ENCODE results near the gene ANK3.

The ANK3 gene

DNA sequence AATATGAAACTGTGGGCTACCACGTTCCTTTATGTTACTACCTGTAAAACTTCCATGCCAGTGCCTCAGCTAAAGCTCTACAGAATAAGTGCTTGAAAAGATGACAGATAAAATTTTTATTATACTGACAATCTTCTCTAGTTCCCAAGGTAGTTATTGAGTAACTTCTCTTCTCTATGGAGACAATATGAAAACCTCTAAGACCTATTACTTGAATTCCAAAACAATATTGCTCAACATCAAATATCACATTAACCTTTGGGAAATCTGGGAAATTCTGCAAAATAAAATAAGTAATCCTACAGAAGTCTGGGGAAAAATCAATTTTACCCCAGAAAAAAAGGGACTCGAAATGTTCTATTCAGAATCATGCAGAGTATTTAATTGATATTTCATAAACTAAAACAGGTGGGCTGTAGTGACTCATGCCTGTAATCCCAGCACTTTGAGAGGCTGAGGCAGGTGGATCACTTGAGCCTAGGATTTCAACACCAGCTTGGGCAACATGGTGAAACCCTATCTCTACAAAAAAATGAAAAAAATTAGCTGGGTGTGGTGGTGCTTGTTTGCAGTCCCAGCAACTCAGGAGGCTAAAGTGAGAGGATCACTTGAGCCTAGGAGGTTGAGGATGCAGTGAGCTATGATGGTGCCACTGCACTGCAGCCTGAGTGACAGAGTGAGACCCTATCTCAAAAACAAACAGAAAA lies 23.8 kb upstream of the ANK3 start:
- no peak for DNase-seq (ENCODE audit: low spot score)

DNA sequence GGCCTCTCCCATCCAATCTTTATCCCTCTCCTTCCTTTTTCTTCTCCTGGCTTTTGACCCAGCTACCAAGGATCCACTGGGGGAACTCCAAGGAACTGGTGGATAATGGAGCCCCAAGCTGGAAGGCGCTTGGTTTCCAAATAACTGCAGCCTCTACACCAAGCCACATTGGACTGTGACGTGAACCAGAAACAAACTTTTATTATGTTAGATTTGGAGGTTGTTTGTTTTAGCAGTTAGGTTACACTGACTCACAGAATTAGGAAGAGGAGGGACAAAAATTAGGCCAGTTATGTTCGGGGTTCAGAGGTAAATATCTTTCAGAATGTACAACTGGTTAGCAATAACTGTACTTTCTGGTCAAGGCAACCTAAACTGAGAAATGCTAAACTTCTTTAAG lies 21.3 kb upstream of the ANK3 start:
- DNase-seq (ENCODE audit: low spot score) = no peak

GRCh38 chr10:60409202-60409601 lies 19.5 kb upstream of the ANK3 start:
- DNase-seq (ENCODE audit: low spot score) = no peak

DNA sequence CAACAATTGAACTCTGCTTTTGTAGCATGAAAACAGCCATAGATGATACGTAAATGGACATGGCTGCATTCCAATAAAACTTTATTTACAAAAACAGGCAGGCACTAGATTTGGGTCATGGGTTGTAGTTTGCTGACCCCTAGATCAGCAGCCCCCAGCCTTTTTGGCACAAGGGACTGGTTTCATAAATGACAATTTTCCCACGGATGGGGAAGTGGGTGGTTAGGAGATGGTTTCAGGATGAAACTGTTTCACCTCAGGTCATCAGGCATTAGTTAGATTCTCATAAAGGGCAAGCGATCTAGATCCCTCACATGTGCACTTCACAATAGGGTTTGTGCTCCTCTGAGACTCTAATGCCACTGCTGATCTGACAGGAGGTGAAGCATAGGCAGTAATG lies 16.5 kb upstream of the ANK3 start:
- no peak for DNase-seq (ENCODE audit: low spot score)

- no peak for DNase-seq (ENCODE audit: low spot score)
These were observed 15.5 kb upstream of the ANK3 start for GRCh38 chr10:60405172-60405571.

- DNase-seq (ENCODE audit: low spot score) = no peak
These were observed 13.6 kb upstream of the ANK3 start for GRCh38 chr10:60403168-60403873.

GRCh38 chr10:60400366-60400765 lies 10.7 kb upstream of the ANK3 start:
- no peak for DNase-seq (ENCODE audit: low spot score)

GRCh38 chr10:60399328-60399727 lies 9.7 kb upstream of the ANK3 start:
- DNase-seq (ENCODE audit: low spot score) = no peak

GRCh38 chr10:60397792-60398191 lies 8.1 kb upstream of the ANK3 start:
- DNase-seq (ENCODE audit: low spot score) = no peak

DNA sequence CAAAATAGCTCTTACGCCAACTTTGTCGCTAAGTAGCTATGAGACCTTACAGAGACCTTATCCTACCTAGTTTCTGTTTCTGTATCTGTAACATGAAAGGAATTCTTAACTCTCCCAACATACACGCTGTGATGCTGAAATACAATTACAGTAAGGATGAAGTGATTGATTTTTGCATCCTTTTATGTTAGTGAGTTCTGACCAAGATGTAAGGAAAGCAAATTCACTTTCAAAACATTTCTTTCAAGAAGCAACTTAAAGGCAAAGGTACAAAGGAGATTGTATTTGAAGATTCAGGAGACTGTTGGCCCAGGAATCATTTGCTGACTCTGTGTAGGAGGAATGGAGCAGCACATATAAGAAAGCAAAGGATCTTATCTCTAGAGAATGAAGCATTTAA lies 7.1 kb upstream of the ANK3 start:
- no peak for DNase-seq (ENCODE audit: low spot score)

- DNase-seq (ENCODE audit: low spot score) = no peak
These were observed 6.0 kb upstream of the ANK3 start for GRCh38 chr10:60395711-60396110.

DNA sequence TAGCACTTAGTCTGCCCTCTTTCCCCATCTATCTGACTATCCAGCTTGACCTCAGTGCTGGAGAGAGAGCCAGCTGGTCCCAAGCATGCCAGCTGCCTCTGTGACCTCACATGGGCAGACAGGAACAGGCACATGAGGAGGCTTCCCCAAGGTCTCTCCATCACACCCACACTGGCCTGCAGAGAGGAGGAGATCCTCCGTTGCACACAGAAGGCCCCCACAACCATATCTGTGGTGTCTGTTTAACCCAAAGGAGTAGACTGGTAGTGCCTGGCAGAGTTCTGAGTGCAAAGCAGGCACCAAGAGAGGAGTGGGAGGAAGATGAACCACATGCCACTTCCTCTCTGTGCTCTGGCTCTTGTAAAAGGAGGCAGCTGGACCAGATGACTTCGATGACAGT lies 4.8 kb upstream of the ANK3 start:
- DNase-seq (ENCODE audit: low spot score) = no peak

- no peak for DNase-seq (ENCODE audit: low spot score)
These were observed 550 bp upstream of the ANK3 start for GRCh38 chr10:60390224-60390626.

- no peak for DNase-seq (ENCODE audit: low spot score)
These were observed 870 bp downstream of the ANK3 start for GRCh38 chr10:60388709-60389301.

DNA sequence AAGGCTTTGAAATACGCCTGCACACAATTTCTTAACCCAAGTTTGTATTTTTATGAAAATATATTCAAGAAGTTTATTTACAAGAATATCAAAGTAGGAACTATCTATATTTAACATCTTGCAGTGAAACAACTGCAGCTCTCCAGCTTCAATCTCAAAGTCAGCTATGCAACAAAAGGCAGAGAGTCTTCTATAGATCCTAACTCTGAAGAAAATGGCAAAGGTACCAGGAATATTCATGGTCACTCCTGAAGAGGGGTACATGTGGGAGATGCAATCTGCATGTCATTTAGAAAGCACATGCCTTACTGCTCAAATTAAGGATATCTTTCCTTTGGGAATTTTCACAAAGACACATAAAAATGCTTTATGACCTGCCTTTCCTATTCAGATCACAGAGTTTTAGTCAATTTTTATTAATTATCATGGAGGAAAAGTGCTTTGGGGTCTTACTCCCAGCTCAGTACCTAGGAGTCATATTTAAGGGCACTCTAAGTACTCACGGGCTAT lies 1.5 kb downstream of the ANK3 start:
- no peak for DNase-seq (ENCODE audit: low spot score)

GRCh38 chr10:60387531-60387930 lies 2.1 kb downstream of the ANK3 start:
- DNase-seq (ENCODE audit: low spot score) = no peak

DNA sequence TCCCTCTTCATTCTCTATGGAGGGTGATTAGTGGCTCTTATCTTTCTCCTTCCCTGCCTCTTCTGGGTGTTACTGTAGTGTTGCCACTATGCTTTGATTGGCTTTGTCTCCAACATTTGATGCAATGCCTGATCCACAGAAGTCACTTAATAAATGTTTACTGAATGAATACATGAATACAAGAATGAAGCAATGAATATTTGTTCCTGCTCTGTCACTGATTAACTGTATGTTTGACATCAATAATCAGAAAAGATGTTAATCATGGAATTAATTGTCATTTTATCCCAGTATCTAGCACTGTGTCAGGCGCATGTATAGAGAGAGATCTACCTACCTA lies 4.3 kb downstream of the ANK3 start:
- DNase-seq (ENCODE audit: low spot score) = no peak

DNA sequence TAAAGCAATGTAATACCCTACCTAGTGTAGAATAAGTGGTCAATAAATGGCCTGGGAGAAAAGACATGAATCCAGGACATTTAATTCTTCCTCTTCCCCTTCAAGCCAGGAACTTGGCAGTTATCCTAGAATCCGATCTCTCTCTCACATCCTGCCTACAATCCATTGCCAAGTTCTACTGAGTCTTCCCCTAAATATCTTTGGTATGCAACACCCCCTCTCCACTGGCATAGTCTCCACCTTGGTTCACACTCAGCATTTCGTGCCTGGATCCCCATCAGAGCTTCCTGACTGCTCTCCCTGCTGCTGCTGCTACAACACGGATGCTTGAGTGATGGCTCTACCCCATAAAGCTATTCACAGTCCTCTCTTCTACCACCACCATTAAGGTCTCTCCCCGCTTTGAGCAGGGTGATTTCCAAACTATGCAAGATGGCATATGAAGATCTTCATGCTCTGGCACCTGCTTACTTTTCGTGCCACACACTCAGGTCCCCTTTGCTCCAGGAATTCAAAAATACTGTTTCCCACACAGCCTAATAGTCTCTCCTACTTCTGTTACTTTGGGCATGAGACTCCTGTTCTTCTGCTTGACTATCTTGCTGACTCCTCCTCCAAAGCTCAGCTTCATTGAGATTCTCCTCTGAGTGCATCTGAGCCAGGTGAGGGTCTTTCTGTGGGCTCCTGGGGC lies 4.8 kb downstream of the ANK3 start:
- DNase-seq (ENCODE audit: low spot score) = peak; percentile 88

DNA sequence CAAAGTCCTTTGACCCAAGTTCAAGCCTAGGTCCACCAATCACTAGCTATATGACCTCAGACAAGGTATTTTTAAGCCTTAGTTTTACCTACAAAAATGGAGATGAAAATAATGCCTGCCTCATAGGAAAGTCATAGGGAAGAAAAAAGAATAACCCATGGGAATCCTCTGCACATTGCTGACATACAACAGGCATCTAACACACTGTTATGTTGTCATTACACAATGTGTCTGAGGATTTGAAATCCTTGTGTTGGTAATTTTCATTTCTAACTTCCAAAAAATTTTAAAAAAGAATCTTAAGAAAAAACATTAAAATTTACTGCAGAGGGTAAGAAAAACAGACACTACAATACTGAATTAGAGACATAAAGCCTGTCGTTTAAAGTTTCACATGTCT lies 5.7 kb downstream of the ANK3 start:
- DNase-seq (ENCODE audit: low spot score) = no peak

- DNase-seq (ENCODE audit: low spot score) = no peak
These were observed 6.6 kb downstream of the ANK3 start for GRCh38 chr10:60382946-60383681.

DNA sequence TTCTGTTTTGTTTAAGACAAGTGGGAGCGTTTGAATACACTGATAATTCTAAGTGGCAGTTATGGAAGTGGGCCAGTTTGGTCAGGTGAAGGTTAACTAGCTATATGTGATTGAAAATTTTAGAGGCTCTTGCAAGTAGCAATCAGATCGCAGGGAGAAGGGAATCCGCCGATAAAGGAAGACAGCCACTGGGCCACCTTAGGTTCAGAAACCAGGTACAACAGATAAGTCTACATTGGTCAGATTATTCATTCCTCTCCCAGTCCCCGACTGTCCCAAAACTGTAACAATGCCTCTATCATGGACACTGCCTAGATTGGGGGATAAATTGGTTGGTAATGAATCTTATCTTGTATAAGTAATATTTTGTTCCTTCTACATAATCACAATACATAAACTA lies 8.9 kb downstream of the ANK3 start:
- DNase-seq (ENCODE audit: low spot score) = no peak

DNA sequence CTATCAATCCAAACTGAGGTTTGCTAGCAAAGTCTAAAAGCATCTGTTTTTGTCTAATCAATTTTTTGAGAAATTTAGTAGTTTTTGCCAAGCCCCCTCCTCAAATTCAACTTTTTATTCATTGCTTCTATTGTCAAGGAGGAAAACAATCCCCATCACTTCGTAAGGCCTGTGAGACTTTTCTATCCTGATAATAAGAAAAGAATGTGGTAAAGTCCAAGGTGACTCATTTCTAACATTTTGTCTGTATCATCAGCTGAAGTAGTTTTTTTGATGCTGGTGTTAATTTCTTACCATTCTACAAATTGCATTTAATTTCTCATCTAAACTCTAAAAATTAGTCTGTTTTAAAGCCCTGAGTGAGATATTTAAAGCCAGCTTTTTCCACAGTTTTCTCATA lies 11.7 kb downstream of the ANK3 start:
- peak; percentile 21 for DNase-seq (ENCODE audit: low spot score)
